D341Med (cell line): Measurements from ENCODE around the gene BBOX1.

Experiments
- DNase-seq: peaks from one replicate; pipeline ENCODE4 v3.0.0; 2012; ENCODE audit warnings: low spot score

The BBOX1 gene

GRCh38 chr11:27025312-27025955, 15.2 kb upstream of the BBOX1 start:
- no peak for DNase-seq

DNA sequence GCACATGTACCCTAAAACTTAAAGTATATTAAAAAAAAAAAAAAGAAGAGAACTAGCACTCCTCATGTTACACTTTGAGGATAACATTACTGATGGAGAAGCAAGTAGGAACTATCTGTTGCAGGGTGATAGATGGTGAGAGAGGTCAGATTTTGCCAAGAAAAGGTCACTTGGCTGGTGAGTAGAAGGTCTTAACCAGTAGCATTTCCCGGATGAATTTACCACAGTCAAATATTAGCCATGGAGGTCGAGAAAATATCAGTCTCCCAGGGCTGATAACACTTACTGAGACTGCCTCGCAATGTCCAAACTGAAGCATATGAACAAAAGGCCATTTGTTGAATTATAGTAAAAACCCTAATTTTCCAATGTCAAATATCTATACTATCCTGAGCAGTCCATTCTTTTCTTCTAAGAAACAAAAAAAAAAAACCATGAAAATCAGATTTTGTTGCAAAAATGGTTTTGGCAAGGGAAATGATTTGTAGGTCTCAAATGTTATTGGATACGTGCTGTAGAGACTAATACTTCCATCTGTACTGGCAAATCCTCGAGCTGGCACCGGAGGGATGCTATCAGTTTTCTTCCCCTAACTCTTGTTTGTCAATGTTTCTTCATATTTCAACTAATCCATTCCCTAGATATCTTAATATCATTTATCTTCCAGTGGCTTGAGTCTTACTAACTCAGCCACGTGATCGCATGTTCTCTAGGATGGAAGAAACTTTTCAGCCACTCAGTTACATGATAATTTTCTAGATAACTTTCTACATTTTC, 14.5 kb upstream of the BBOX1 start:
- no peak for DNase-seq

- no peak for DNase-seq
These were observed 12.1 kb upstream of the BBOX1 start for GRCh38 chr11:27028561-27028965.

DNA sequence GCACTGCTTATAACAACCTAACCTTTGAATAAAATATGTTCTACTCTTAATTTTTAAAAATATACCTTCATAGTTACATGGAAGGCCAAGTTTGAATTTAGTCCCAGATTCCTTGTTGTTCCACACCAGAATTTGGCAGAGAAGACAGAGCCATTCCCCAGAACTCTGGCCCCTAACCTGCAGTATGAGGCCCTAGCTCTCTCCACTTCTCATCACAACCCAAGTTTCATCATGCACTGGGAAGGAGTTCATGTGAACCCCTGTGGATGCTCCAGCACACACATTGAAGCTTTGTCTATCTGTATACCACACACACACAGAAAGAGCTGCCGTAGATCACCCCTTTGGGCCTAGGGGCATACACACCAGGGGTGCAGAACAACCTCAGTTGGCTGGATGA, 10.6 kb upstream of the BBOX1 start:
- no peak for DNase-seq

DNA sequence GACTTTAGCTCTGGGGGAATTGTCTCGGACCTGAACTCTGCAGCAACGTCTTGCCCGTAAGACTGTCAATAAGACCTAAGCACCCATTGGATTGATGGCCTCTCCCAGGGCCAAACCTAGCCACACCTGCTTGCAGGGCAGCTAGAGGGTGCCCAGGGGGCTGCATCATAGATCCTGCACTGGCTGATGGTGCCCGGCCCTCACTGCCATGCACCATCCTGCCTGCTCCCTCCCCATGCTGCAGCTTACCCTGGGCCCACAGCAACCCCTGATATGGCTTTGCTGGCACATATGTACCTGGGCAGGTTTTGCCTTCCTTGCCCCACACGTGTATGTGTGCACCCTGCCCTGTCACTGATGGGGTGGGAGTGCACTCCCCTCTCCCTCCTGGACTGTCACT, 8.9 kb upstream of the BBOX1 start:
- DNase-seq, result no peak

DNA sequence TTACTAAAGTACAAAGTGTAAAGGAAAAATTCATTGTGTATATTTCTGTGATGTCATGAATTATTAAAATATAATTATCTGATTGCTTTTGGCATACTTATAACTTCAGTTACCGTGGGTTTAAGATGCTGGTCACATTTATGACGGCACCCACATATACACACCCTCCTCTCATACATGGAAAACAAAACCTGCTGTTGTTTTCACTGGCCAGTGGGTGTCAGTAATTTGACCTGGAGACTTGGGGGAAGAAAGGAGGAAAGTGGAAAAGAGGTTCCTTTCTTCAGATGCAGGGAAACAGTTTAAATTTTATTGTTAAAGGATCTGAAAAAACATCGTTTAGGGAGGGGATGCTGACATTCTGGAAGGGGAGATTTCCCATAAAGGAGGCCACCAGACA, 742 bp upstream of the BBOX1 start:
- DNase-seq, result no peak

GRCh38 chr11:27041141-27041899, 705 bp downstream of the BBOX1 start:
- peak; percentile 48 for DNase-seq

- DNase-seq, result no peak
These were observed 6.3 kb downstream of the BBOX1 start for GRCh38 chr11:27046956-27047355.

DNA sequence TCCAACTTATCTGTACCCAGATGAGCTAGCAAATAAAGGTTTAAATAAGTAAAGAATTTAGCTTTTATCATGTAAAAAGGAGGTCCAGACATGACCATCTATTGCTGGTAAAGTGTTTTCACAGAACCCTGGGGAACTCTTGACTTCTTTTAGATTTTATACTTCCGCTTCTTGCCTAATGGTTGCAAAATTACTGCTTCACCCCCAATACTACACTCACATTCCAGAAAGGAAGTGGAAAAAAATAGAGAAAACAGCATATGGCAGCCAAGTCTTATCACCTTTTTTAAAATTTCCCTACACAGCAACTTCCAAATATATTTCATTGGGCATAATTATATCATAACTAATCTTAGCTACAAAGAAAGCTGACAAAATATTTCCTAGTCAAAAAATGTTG, 12.1 kb downstream of the BBOX1 start:
- no peak for DNase-seq

GRCh38 chr11:27055065-27055682, 14.6 kb downstream of the BBOX1 start:
- no peak for DNase-seq

GRCh38 chr11:27057091-27057780, 16.6 kb downstream of the BBOX1 start:
- no peak for DNase-seq

DNA sequence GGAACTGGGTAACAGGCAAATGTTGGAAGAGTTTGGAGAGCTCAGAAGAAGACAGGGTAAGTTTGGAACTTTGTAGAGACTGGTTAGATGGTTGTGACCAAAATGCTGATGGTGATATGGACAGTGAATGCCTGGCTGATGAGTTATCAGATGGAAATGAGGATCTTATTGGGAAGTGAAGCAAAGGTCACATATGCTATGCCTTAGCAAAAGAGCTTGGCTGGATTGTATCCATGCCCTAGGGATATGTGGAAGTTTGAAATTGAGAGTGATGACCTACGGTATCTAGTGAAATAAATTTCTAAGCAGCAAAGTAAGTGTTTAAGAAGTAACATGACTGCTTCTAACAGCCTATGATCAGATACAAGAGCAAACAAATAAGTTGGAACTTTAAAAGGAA, 17.8 kb downstream of the BBOX1 start:
- DNase-seq, result no peak

- DNase-seq, result no peak
These were observed 18.8 kb downstream of the BBOX1 start for GRCh38 chr11:27059431-27059830.

GRCh38 chr11:27060816-27061460, 20.3 kb downstream of the BBOX1 start:
- DNase-seq, result no peak

- DNase-seq, result no peak
These were observed 20.8 kb downstream of the BBOX1 start for GRCh38 chr11:27061461-27061821.

- DNase-seq, result no peak
These were observed 23.5 kb downstream of the BBOX1 start for GRCh38 chr11:27064086-27064485.

- DNase-seq, result no peak
These were observed 34.6 kb downstream of the BBOX1 start for GRCh38 chr11:27075192-27075591.

DNA sequence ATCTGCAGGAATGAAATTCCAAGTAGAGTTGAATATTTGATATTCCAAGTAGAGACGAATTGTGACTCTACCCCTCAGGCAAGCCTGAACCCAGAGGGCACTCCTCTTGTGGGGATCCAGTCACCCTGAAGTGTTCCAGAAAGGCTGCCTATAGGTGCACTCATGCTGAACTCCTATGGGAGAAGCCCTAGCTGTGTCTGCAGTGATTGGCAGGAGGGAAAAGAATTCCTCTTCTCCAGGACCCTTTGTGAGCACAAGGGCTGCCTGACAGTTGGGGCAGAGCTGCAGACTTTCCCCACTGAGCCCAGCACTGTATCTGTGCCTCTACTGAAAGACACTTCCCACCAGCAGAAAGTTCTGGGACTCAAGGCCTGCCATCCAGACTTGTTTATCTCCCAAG, 35.0 kb downstream of the BBOX1 start:
- DNase-seq, result no peak

DNA sequence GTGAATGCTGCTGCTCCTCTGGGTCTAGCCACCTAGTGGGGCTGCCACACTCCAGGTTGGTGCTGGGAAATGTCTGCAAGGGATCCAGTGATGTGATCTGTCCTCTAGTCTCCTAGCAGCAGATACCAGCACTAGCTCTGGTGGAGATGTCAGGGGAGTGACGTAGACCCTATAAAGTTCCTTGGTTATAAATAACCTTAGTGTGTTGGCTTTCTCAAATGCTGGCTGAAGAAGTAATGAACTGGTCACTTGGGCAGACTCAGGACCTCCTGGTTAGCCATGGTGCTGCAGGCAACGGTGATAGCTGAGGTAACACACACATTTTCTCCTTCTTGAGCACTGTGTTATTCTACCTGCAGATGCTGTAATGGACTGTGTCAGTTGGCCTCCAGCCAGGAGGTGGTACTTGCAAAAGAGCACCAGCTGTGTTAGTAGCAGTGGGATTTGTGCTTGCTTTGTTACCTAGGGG, 35.5 kb downstream of the BBOX1 start:
- no peak for DNase-seq

DNA sequence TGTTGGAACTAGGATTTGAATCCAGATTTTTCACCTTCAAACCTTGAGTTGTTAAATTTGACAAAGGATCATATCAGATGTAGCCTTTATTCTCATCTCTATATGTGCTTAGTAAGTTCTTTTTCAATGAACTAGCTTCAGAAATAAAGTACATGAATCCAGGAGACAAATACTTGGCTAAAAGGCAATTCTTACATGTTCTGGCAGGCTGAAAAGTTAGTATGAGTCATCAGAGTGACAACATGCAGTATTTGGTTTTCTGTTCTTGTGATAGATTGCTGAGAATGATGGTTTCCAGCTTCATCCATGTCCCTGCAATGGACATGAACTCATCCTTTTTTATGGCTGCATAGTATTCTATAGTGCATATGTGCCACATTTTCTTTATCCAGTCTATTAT, 40.4 kb downstream of the BBOX1 start:
- no peak for DNase-seq

GRCh38 chr11:27083241-27083640, 42.6 kb downstream of the BBOX1 start:
- no peak for DNase-seq

- DNase-seq, result no peak
These were observed 43.2 kb downstream of the BBOX1 start for GRCh38 chr11:27083782-27084181.
